Skin of body (tissue), 2 donors: ENCODE data around the gene ANAPC5. TPM values are rescaled to one million over a fixed set of nuclear protein-coding genes. Genes with fewer than 3 reads are reported as not detected.

Experiments used
- DNase-seq: peaks from one replicate; lab custom pipeline; 2025; lab: John Stamatoyannopoulos, UW
- total RNA-seq: library from RNA; depleted of rRNA; stranded (reverse); fragments of >200 nt; gene quantifications from one replicate; pipeline ENCODE4 v1.2.3, GENCODE V29; 2014

ANAPC5 gene
- total RNA-seq, 1 donor from 2014 or later = 134 TPM

GRCh38 chr12:121371404-121371803 is 19.2 kb upstream of the ANAPC5 start:
- DNase-seq = no peak

- DNase-seq = no peak
Measured at GRCh38 chr12:121366063-121366459, 13.8 kb upstream of the ANAPC5 start.

GRCh38 chr12:121365416-121366062 is 13.3 kb upstream of the ANAPC5 start:
- DNase-seq = no peak

- no peak for DNase-seq
Measured at GRCh38 chr12:121364683-121365121, 12.5 kb upstream of the ANAPC5 start.

- no peak for DNase-seq
Measured at GRCh38 chr12:121358073-121358472, 5.9 kb upstream of the ANAPC5 start.

GRCh38 chr12:121357331-121357730 is 5.1 kb upstream of the ANAPC5 start:
- no peak for DNase-seq

GRCh38 chr12:121356657-121357056 is 4.4 kb upstream of the ANAPC5 start:
- no peak for DNase-seq

- DNase-seq = no peak
Measured at GRCh38 chr12:121355818-121356217, 3.6 kb upstream of the ANAPC5 start.

- no peak for DNase-seq
Measured at GRCh38 chr12:121352682-121353018, 439 bp upstream of the ANAPC5 start.

- DNase-seq = no peak
Measured at GRCh38 chr12:121346747-121347146, 5.5 kb downstream of the ANAPC5 start.

- no peak for DNase-seq
Measured at GRCh38 chr12:121345151-121345815, 6.9 kb downstream of the ANAPC5 start.

- DNase-seq = no peak
Measured at GRCh38 chr12:121344506-121344905, 7.7 kb downstream of the ANAPC5 start.

GRCh38 chr12:121337416-121337815 is 14.8 kb downstream of the ANAPC5 start:
- DNase-seq = no peak

- DNase-seq = peak; percentile 61
Measured at GRCh38 chr12:121334513-121335343, 17.5 kb downstream of the ANAPC5 start.

GRCh38 chr12:121333747-121334146 is 18.5 kb downstream of the ANAPC5 start:
- DNase-seq = no peak

GRCh38 chr12:121331248-121331647 is 21.0 kb downstream of the ANAPC5 start:
- no peak for DNase-seq

- DNase-seq = no peak
Measured at GRCh38 chr12:121330692-121331091, 21.5 kb downstream of the ANAPC5 start.

GRCh38 chr12:121330195-121330594 is 22.0 kb downstream of the ANAPC5 start:
- DNase-seq = no peak

GRCh38 chr12:121328620-121329019 is 23.6 kb downstream of the ANAPC5 start:
- no peak for DNase-seq

- no peak for DNase-seq
Measured at GRCh38 chr12:121326996-121327674, 25.1 kb downstream of the ANAPC5 start.

- DNase-seq = no peak
Measured at GRCh38 chr12:121325922-121326396, 26.3 kb downstream of the ANAPC5 start.

- DNase-seq = no peak
Measured at GRCh38 chr12:121323908-121324307, 28.3 kb downstream of the ANAPC5 start.
